Measurements from ENCODE around the gene TMEM203. TPM values are rescaled to one million over a fixed set of nuclear protein-coding genes. Genes with fewer than 3 reads are reported as not detected.

Gene TMEM203
- total RNA-seq, 4 donors from 2014 or later: 18.9 to 42.1 (median 28.7) TPM

DNA sequence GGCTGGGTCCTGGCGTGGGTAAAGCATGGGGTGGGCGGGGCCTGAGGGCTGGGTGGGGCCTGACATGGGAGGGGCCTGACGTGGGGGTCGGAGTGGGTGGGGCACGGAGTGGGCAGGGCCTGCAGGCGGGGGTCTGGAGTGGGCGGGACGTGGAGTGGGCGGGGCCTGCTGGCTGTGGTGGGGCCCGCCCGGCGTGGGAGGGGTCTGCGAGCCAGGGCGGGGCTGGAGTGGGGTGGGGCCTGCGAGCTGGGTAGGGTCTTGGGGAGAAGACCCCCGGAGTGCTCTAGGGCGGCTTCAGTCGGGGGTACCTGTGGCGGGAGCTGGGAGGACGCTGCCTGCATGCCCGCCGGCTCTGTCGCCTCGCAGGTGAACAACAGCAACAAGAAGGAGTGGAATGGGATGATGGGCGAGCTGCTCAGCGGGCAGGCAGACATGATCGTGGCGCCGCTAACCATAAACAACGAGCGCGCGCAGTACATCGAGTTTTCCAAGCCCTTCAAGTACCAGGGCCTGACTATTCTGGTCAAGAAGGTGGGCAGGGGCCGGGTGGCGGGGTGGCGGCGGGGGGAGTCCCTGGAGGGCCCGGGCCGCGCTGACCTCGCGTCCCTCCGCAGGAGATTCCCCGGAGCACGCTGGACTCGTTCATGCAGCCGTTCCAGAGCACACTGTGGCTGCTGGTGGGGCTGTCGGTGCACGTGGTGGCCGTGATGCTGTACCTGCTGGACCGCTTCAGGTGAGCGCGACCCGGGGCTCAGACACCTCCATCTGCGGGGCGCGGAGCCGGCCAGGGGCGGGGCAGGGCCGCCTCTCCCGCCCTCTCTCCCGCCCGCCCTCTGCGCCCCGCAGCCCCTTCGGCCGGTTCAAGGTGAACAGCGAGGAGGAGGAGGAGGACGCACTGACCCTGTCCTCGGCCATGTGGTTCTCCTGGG, 43.6 kb downstream of the TMEM203 start:
- intact Hi-C loops (cut with DNase I; ENCODE audit: low total_unique reads): no loop called here
- TF ChIP-seq POLR2AphosphoS5 (IDR thresholded peaks at IDR 0.05): no peak
- no peaks in the 10 kb centered on the region for H3K36me3 ChIP-seq
- WGBS, 2 donors (ENCODE audit: low coverage in 1 of 2): 8% methylated on average over 54 of the region's 71 CpGs; no CpG with 5 or more reads in 1 of the 2 donors
- H3K4me1 ChIP-seq: peaks cover 9 to 25% (median 22%) of the 10 kb centered on the region in 4 donors
- peaks cover 100% of the 10 kb centered on the region for H3K27me3 ChIP-seq
- no peak overlapping the region for H3K4me3 ChIP-seq
- no peak overlapping the region for H3K27ac ChIP-seq
- DNase-seq: no peak
- no peaks in the 10 kb centered on the region for H3K9me3 ChIP-seq
- in situ Hi-C loops (cut with MboI; ENCODE audit: low pct_ligation_motif_present in 1 of 4, low pct_unique_long_range_greater_than_20kb in 1 of 4, low sequenced_read_pairs in 3 of 4): no loop called here

DNA sequence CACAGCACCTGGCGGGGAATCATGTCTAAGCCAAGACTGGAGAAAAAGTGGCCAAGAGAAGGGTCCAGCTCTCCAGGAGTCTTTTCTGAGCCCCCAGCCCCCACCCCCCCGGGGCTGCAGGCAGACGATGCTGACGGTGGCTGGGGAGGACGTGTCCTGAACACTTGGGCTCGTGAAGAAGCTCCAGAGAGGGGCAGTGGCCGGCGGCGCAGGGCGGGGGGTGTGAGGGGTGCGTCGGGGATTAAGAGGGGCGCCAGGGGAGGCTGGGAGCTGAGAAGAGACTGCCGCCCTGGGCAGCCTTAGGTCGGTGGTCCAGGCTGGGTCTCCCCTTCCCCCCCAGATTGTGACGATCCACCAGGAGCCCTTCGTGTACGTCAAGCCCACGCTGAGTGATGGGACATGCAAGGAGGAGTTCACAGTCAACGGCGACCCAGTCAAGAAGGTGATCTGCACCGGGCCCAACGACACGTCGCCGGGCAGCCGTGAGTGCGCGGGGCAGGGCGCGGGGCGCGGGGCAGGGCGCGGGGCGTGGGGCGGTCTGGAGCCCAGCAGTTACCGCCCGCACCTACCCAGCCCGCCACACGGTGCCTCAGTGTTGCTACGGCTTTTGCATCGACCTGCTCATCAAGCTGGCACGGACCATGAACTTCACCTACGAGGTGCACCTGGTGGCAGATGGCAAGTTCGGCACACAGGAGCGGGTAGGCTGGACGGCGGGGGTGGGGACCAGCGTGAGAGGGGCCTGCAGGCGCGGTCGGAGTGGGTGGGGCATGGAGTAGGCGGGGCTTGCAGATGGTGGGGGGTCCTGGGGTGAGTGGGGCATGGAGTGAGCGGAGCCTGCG, 44.5 kb downstream of the TMEM203 start:
- peaks cover 9 to 30% (median 27%) of the 10 kb centered on the region in 4 donors for H3K4me1 ChIP-seq
- no peak overlapping the region for H3K27ac ChIP-seq
- peaks cover 100% of the 10 kb centered on the region for H3K27me3 ChIP-seq
- 42% methylated on average over 41 of the region's 56 CpGs; no CpG with 5 or more reads in 1 of the 2 donors for WGBS, 2 donors (ENCODE audit: low coverage in 1 of 2)
- no peaks in the 10 kb centered on the region for H3K9me3 ChIP-seq
- no peak overlapping the region for H3K4me3 ChIP-seq
- TF ChIP-seq POLR2AphosphoS5 (IDR thresholded peaks at IDR 0.05): no peak
- no peak for TF ChIP-seq POLR2A (IDR thresholded peaks at IDR 0.05)
- TF ChIP-seq EP300 (IDR thresholded peaks at IDR 0.05; ENCODE audit: low read depth): no peak
- TF ChIP-seq, protein P1, sequence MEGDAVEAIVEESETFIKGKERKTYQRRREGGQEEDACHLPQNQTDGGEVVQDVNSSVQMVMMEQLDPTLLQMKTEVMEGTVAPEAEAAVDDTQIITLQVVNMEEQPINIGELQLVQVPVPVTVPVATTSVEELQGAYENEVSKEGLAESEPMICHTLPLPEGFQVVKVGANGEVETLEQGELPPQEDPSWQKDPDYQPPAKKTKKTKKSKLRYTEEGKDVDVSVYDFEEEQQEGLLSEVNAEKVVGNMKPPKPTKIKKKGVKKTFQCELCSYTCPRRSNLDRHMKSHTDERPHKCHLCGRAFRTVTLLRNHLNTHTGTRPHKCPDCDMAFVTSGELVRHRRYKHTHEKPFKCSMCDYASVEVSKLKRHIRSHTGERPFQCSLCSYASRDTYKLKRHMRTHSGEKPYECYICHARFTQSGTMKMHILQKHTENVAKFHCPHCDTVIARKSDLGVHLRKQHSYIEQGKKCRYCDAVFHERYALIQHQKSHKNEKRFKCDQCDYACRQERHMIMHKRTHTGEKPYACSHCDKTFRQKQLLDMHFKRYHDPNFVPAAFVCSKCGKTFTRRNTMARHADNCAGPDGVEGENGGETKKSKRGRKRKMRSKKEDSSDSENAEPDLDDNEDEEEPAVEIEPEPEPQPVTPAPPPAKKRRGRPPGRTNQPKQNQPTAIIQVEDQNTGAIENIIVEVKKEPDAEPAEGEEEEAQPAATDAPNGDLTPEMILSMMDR (IDR thresholded peaks at IDR 0.05): no peak
- no peaks in the 10 kb centered on the region for H3K36me3 ChIP-seq
- intact Hi-C loops (cut with DNase I; ENCODE audit: low total_unique reads): no loop called here
- in situ Hi-C loops (cut with MboI; ENCODE audit: low pct_ligation_motif_present in 1 of 4, low pct_unique_long_range_greater_than_20kb in 1 of 4, low sequenced_read_pairs in 3 of 4): no loop called here
- DNase-seq: no peak

DNA sequence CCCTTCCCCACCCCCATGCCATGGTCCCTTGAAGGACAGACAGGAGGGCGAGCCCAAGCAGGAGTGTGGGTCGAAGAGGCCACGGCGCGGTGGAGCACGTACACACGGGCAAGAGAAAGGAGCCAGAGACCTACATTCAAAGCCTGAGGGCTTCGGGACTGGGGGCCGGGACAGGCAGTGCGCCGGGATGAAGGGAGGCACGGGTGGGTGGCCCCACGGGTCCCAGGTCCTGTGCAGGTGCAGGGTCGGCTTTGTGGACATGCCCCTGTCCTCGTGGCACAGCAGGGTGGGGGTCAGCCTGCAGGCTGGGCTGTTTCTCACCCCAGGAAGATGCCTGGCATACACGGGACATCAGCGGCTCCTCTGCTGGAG, 45.4 kb downstream of the TMEM203 start:
- intact Hi-C loops (cut with DNase I; ENCODE audit: low total_unique reads) (no loop called here), in situ Hi-C loops (cut with MboI; ENCODE audit: low pct_ligation_motif_present in 1 of 4, low pct_unique_long_range_greater_than_20kb in 1 of 4, low sequenced_read_pairs in 3 of 4) (no loop called here)
- Histone ChIP-seq H3K4me1 (peaks cover 9 to 30% (median 27%) of the 10 kb centered on the region in 4 donors), H3K36me3 (no peaks in the 10 kb centered on the region), H3K9me3 (no peaks in the 10 kb centered on the region), H3K27me3 (peaks cover 100% of the 10 kb centered on the region), H3K27ac (no peak overlapping the region), H3K4me3 (no peak overlapping the region)
- 60 to 70% methylated on average over 4 to 17 of the region's 17 CpGs for WGBS, 2 donors (ENCODE audit: low coverage in 1 of 2)
- DNase-seq: no peak
- TF ChIP-seq POLR2A (IDR thresholded peaks at IDR 0.05) (no peak), EP300 (IDR thresholded peaks at IDR 0.05; ENCODE audit: low read depth) (no peak), POLR2AphosphoS5 (IDR thresholded peaks at IDR 0.05) (no peak)
- TF ChIP-seq, protein P1 (IDR thresholded peaks at IDR 0.05): no peak

DNA sequence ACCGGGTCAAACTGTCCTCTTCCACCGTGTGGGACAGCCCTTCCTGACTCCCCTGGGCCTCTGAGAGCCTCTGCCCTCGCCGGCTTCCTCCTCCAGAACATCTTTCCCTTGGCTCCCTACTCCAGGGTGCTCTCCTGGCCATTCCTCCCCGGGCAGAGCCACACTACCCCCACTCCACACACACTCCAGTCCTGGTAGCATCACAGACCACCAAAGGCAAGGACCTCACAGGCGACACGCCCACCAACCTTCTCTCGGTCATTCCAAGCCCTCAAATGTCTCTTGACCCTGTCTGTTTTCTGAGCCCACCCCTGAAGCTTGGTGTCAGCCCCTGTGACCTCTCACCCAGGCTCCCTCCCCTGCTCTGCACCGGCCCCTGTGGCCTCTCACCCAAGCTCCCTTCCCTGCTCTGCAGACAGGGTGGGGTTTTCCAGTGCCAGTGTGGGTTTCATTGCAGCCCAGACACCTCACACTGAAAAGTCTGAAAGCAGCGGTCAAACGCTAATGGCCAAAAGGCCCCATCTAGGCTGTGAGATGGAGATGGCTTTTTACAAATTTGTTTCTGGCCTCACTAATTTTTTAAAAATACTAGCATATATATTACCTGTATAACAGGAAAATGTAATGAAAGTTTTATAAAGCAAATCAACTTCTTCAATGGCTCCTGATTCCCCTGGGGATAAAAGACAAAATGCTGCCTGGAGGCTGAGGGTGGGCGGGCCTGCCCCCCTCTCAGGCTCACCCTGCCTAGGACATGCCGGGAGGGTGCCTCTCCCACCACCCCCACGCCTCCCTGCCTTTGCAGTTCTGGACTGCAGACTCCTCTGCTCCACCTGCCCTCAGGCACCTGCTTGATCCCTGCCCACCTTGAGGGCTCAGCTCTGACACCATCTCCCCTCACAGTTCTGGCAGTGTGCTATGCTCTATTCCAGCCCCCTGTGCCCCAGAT, 46.1 kb downstream of the TMEM203 start:
- intact Hi-C loops (cut with DNase I; ENCODE audit: low total_unique reads) (no loop called here), in situ Hi-C loops (cut with MboI; ENCODE audit: low pct_ligation_motif_present in 1 of 4, low pct_unique_long_range_greater_than_20kb in 1 of 4, low sequenced_read_pairs in 3 of 4) (no loop called here)
- 35 to 40% methylated on average over 6 to 14 of the region's 14 CpGs for WGBS, 2 donors (ENCODE audit: low coverage in 1 of 2)
- Histone ChIP-seq H3K27ac (no peak overlapping the region), H3K36me3 (no peaks in the 10 kb centered on the region), H3K9me3 (no peaks in the 10 kb centered on the region), H3K4me3 (no peak overlapping the region), H3K27me3 (peaks cover 94% of the 10 kb centered on the region), H3K4me1 (peaks cover 9 to 30% (median 27%) of the 10 kb centered on the region in 4 donors)
- no peak for DNase-seq
- TF ChIP-seq, protein P1 (IDR thresholded peaks at IDR 0.05): no peak
- TF ChIP-seq EP300 (IDR thresholded peaks at IDR 0.05; ENCODE audit: low read depth) (no peak), POLR2AphosphoS5 (IDR thresholded peaks at IDR 0.05) (no peak), POLR2A (IDR thresholded peaks at IDR 0.05) (no peak)
